ENCODE results near the gene SCAMP1.

The SCAMP1 gene

DNA sequence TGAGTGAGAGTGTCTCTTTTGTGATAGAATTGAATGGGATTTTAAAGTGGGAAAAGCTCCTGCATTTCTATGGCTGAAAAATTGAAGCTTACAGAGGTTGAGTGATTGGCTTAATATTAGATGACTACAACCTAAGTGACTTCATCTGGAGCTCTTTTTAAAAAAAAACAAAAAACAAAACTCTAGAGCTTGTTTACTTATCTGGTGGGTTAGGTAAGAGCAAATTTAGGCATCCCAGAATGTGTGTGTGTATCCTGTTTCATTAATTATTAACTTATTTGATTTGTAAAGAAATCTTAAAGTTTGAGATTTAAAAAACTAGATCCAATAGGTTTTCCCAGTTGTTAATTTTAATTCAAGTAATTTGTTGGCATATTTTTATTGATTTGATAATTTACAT is 60.1 kb downstream of the SCAMP1 start:
- no peaks in the 10 kb centered on the region for H3K4me1 ChIP-seq

GRCh38 chr5:78424665-78425064 is 64.2 kb downstream of the SCAMP1 start:
- Histone ChIP-seq H3K27me3 (no peaks in the 10 kb centered on the region), H3K36me3 (no peaks in the 10 kb centered on the region), H3K4me1 (no peaks in the 10 kb centered on the region), H3K4me3 (ENCODE audit: low read depth, low read length) (no peak overlapping the region), H3K9me3 (no peaks in the 10 kb centered on the region)
- DNase-seq: no peak
- TF ChIP-seq, protein P1, sequence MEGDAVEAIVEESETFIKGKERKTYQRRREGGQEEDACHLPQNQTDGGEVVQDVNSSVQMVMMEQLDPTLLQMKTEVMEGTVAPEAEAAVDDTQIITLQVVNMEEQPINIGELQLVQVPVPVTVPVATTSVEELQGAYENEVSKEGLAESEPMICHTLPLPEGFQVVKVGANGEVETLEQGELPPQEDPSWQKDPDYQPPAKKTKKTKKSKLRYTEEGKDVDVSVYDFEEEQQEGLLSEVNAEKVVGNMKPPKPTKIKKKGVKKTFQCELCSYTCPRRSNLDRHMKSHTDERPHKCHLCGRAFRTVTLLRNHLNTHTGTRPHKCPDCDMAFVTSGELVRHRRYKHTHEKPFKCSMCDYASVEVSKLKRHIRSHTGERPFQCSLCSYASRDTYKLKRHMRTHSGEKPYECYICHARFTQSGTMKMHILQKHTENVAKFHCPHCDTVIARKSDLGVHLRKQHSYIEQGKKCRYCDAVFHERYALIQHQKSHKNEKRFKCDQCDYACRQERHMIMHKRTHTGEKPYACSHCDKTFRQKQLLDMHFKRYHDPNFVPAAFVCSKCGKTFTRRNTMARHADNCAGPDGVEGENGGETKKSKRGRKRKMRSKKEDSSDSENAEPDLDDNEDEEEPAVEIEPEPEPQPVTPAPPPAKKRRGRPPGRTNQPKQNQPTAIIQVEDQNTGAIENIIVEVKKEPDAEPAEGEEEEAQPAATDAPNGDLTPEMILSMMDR (IDR thresholded peaks at IDR 0.05; ENCODE audit: low read depth, low read length): no peak

More for the DNA sequence above, 60.1 kb downstream of the SCAMP1 start:
- Histone ChIP-seq H3K9me3 (no peaks in the 10 kb centered on the region), H3K4me3 (ENCODE audit: low read depth, low read length) (no peak overlapping the region), H3K36me3 (peaks cover 15% of the 10 kb centered on the region), H3K27me3 (no peaks in the 10 kb centered on the region)
- DNase-seq: no peak
- TF ChIP-seq, protein P1 (IDR thresholded peaks at IDR 0.05; ENCODE audit: low read depth, low read length): no peak

GRCh38 chr5:78429332-78429980 is 69.0 kb downstream of the SCAMP1 start:
- TF ChIP-seq, protein P1 (IDR thresholded peaks at IDR 0.05; ENCODE audit: low read depth, low read length): no peak
- Histone ChIP-seq H3K36me3 (no peaks in the 10 kb centered on the region), H3K4me3 (ENCODE audit: low read depth, low read length) (no peak overlapping the region), H3K4me1 (no peaks in the 10 kb centered on the region), H3K9me3 (no peaks in the 10 kb centered on the region), H3K27me3 (no peaks in the 10 kb centered on the region)
- DNase-seq: no peak

DNA sequence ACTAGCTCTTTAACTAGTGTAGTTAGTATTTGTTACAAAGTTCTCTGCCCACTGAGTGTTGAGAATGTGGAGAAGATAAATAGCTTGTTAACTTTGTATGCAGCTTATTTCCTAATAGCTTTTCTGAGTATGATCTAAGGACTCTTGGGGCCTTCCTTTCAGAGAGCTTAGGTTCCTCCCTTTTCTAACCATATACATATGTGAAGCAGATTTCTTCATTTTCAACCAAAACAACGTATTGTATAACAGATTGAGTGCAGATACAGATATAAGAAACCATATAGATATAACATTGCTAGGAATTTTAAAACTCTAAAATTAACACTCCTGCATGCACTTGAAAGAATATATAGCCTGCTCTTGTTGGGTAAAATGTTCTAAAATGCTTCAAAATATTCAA is 70.4 kb downstream of the SCAMP1 start:
- DNase-seq: no peak
- H3K9me3 ChIP-seq: no peaks in the 10 kb centered on the region
- H3K36me3 ChIP-seq: no peaks in the 10 kb centered on the region
- H3K27me3 ChIP-seq: no peaks in the 10 kb centered on the region
- H3K4me1 ChIP-seq: no peaks in the 10 kb centered on the region
- no peak overlapping the region for H3K4me3 ChIP-seq (ENCODE audit: low read depth, low read length)
- TF ChIP-seq, protein P1 (IDR thresholded peaks at IDR 0.05; ENCODE audit: low read depth, low read length): no peak

- Histone ChIP-seq H3K4me3 (ENCODE audit: low read depth, low read length) (no peak overlapping the region), H3K9me3 (no peaks in the 10 kb centered on the region), H3K4me1 (no peaks in the 10 kb centered on the region), H3K27me3 (no peaks in the 10 kb centered on the region), H3K36me3 (no peaks in the 10 kb centered on the region)
- DNase-seq: no peak
- TF ChIP-seq, protein P1 (IDR thresholded peaks at IDR 0.05; ENCODE audit: low read depth, low read length): no peak
These were observed 73.6 kb downstream of the SCAMP1 start for GRCh38 chr5:78433972-78434371.

DNA sequence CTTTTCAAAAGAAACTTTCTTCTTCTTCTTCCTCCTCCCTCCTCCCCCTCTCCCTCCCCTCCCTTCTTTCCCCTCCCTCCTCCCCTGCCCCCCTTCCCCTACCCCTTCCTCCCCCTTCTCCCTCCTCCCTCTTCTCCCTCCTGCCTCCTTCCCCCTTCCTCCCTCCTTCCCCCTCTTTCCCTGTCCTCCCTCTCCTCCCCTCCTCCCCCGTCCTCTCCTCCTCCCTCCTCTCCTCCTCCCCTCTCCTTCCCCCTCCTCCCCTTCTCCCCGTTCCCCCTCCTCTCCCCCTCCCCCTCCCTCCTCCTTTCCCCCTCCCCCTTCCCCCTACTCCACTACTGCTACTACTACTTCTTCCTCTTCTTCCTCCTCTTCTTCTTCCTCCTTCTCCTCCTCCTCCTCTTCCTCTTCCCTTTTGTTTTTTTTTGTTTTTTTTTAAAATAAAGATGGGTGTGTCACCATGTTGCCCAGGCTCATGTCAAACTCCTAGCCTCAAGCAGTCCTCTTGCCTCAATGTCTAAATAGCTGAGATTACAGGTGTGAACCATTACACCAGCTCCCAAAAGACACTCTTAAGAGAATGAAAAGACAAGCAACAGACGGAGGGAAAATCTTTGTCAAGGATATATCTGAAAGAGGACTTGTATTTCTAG is 87.5 kb downstream of the SCAMP1 start:
- H3K36me3 ChIP-seq: peaks cover 5% of the 10 kb centered on the region; the same call in 1 of the 2 replicates
- H3K27me3 ChIP-seq: no peaks in the 10 kb centered on the region
- H3K9me3 ChIP-seq: no peaks in the 10 kb centered on the region
- no peaks in the 10 kb centered on the region for H3K4me1 ChIP-seq
- no peak for DNase-seq
- H3K4me3 ChIP-seq (ENCODE audit: low read depth, low read length): no peak overlapping the region
- TF ChIP-seq, protein P1 (IDR thresholded peaks at IDR 0.05; ENCODE audit: low read depth, low read length): no peak

Measured in BE2C (cell line).